Measurements from ENCODE around the gene LOXL3.

DNA sequence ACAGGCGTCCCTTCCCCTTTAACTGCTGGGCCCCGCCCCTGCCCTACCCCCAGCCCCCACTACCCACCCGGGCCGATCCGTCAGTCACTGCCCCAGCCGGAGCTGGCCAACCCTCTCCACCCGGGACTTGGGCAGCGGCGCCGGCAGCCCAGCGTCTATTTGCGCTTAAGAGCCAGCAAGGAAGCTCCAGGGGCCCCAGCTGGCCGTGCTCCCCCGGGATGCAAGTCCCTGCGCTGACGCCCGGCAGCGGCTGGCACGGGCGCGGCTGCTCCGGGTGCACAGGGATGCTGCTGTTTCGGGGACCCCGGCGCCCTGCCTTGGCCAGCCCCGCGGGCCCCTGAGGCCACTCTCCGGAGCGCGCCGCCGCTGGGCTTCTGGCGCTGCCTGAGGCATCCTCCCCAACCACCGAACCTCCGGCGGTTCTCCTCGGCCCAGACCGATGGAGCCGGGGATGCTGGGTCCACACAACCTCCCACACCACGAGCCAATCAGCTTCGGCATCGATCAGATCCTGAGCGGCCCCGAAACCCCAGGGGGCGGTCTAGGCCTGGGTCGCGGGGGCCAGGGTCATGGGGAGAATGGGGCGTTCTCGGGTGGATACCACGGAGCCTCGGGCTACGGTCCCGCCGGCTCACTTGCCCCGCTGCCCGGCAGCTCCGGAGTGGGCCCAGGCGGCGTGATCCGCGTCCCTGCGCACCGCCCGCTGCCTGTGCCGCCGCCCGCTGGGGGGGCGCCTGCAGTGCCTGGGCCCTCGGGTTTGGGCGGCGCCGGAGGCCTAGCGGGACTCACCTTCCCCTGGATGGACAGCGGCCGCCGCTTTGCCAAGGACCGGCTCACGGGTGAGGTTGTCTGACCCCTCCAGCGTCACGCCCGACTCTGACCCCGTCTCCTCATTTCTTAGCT, 39.1 kb downstream of the LOXL3 start, which contains the start of gene TLX2:
- TF ChIP-seq EZH2 (IDR thresholded peaks at IDR 0.05; ENCODE audit: borderline replicate concordance) (peak; percentile 61), CTCF (IDR thresholded peaks at IDR 0.05; ENCODE audit: poor library complexity) (no peak), EZH2phosphoT487 (IDR thresholded peaks at IDR 0.05; ENCODE audit: low read depth, severe bottlenecking, unreplicated experiment) (peak; percentile 70)

Data from hepatocyte (in vitro differentiated cells).